Ovary (tissue), 9 donors: ENCODE measurements around the gene FIBCD1. TPM values are rescaled to one million over a fixed set of nuclear protein-coding genes. Genes with fewer than 3 reads are reported as not detected.

Experiments used
- DNase-seq, 5 donors: peaks; one replicate each; pipeline ENCODE4 v3.0.0-alpha.2; 2019 to 2020
- H3K27ac ChIP-seq, 2 donors: fragments of 200-600 bp; one replicate each; pipeline versions ENCODE4 v1.5.1 to v1.8.0; 2019 to 2022
- H3K27me3 ChIP-seq: fragments of 200-600 bp; one replicate; pipeline ENCODE4 v1.8.0; 2022
- H3K36me3 ChIP-seq: fragments of 200-600 bp; sonication (generic); one replicate; pipeline ENCODE4 v1.5.1; 2019
- H3K4me1 ChIP-seq: one replicate; pipeline ENCODE4 v1.8.1; 2013; ENCODE audit warnings: mild to moderate bottlenecking, moderate library complexity; ENCODE audit not compliant: insufficient read depth
- H3K4me3 ChIP-seq: fragments of 200-600 bp; sonication (generic); one replicate; pipeline ENCODE4 v1.5.1; 2017
- H3K9me3 ChIP-seq, 2 donors: fragments of 200-600 bp in 1 of 2; sonication (generic) in 1 of 2; one replicate each; pipeline versions ENCODE4 v1.5.1 to v1.8.1; 2013 to 2019; ENCODE audit warnings: mild to moderate bottlenecking in 1 of 2, moderate library complexity in 1 of 2
- EP300 ChIP-seq: sonication (generic); formaldehyde crosslinking; IDR thresholded peaks from one replicate; pipeline ENCODE4 v1.6.1; 2017; ENCODE audit warnings: antibody characterized with exemption
- POLR2A ChIP-seq: fragments of 450-650 bp; IDR thresholded peaks from one replicate; pipeline ENCODE4 v1.6.1; 2017; ENCODE audit warnings: antibody characterized with exemption, mild to moderate bottlenecking, moderate library complexity
- WGBS, 3 donors: extraction: QIAGEN DNeasy Blood & Tissue Kit in 1 of 3; methylation state at CpG; one replicate each; pipeline versions ENCODE4 v1.1.5 to v1.1.7; 2013 to 2017; 5-methylcytosine and 5-hydroxymethylcytosine counted together
- intact Hi-C, 4 donors: fragments of 100-400 bp; cut with DNase I; formaldehyde crosslinking; loops; one replicate each; pipeline versions ENCODE4 v1.11.0 to v1.15.1; 2022 to 2023
- polyA plus RNA-seq, 2 donors: library from polyadenylated mRNA; stranded (reverse); fragments of 200-250 nt in 1 of 2; fragments of 350-450 nt in 1 of 2; fragmentation: Illumina TruSeq in 1 of 2; extraction: RNeasy Lipid Tissue Mini Kit (QIAGEN cat#74804) in 1 of 2; gene quantifications; one replicate each; pipeline ENCODE4 v1.2.3, GENCODE V29; 2013 to 2014
- total RNA-seq, 7 donors: library from RNA; depleted of rRNA in 2 of 7; stranded (reverse); fragments of >200 nt in 2 of 7; fragmentation: NEBNext Ultra II Directional in 3 of 7; extraction: Animal tissue kit (Norgen Biotek cat#: 25700) in 3 of 7; gene quantifications; one replicate each; pipeline versions ENCODE4 v1.1.0 to v1.2.4, GENCODE V29; 2016 to 2023
- TF ChIP-seq, protein P1 (sequence below), 3 donors: fragments of 450-650 bp in 2 of 3; fragments of 200-600 bp in 1 of 3; IDR thresholded peaks; one replicate each; pipeline versions ENCODE4 v1.5.1 to v1.8.0; 2016 to 2022; ENCODE audit warnings: antibody characterized with exemption in 3 of 3, mild to moderate bottlenecking in 1 of 3
- donor health status: DM: no; HTN: no; CAD: no; lungs with moderate emphysema.
- donor health status: DM: no; HTN: no; CAD: no.
- donor health status: Bipolar disorder and iron deficiency.
- donor health status: DM: yes; HTN: yes; CAD: no.
- donor health status: DM: no; HTN: no; CAD: no.
- donor health status: DM: yes; HTN: yes; CAD: no.

The FIBCD1 gene
- total and polyA plus RNA-seq, 9 donors, result 0.06 to 0.45 (median 0.12) TPM; not detected in 3

- Histone ChIP-seq H3K9me3 (no peaks in the 10 kb centered on the region), H3K27ac (no peak overlapping the region), H3K36me3 (no peaks in the 10 kb centered on the region), H3K27me3 (no peaks in the 10 kb centered on the region), H3K4me1 (peaks cover 3% of the 10 kb centered on the region), H3K4me3 (no peak overlapping the region)
- intact Hi-C loops, result no loop called here
- TF ChIP-seq, protein P1, sequence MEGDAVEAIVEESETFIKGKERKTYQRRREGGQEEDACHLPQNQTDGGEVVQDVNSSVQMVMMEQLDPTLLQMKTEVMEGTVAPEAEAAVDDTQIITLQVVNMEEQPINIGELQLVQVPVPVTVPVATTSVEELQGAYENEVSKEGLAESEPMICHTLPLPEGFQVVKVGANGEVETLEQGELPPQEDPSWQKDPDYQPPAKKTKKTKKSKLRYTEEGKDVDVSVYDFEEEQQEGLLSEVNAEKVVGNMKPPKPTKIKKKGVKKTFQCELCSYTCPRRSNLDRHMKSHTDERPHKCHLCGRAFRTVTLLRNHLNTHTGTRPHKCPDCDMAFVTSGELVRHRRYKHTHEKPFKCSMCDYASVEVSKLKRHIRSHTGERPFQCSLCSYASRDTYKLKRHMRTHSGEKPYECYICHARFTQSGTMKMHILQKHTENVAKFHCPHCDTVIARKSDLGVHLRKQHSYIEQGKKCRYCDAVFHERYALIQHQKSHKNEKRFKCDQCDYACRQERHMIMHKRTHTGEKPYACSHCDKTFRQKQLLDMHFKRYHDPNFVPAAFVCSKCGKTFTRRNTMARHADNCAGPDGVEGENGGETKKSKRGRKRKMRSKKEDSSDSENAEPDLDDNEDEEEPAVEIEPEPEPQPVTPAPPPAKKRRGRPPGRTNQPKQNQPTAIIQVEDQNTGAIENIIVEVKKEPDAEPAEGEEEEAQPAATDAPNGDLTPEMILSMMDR (IDR thresholded peaks at IDR 0.05), result no peak
- TF ChIP-seq EP300, result no peak
- no peak for TF ChIP-seq POLR2A
- DNase-seq, result no peak
- WGBS, 3 donors, result 55 to 70% (median 60%) methylated on average over 25 to 29 of the region's 29 CpGs
Measured at GRCh38 chr9:130897848-130898551, 41.0 kb downstream of the FIBCD1 start.

- no peak for DNase-seq
- Histone ChIP-seq H3K4me3 (no peak overlapping the region), H3K27ac (no peak overlapping the region), H3K36me3 (no peaks in the 10 kb centered on the region), H3K9me3 (no peaks in the 10 kb centered on the region), H3K27me3 (no peaks in the 10 kb centered on the region), H3K4me1 (peaks cover 3% of the 10 kb centered on the region)
- TF ChIP-seq EP300 (no peak), POLR2A (no peak)
- TF ChIP-seq, protein P1 (IDR thresholded peaks at IDR 0.05), result no peak
- WGBS, 3 donors, result 70 to 74% (median 74%) methylated on average over 16 of the region's 16 CpGs
- intact Hi-C loops, result no loop called here
Measured at GRCh38 chr9:130897105-130897751, 41.8 kb downstream of the FIBCD1 start.

DNA sequence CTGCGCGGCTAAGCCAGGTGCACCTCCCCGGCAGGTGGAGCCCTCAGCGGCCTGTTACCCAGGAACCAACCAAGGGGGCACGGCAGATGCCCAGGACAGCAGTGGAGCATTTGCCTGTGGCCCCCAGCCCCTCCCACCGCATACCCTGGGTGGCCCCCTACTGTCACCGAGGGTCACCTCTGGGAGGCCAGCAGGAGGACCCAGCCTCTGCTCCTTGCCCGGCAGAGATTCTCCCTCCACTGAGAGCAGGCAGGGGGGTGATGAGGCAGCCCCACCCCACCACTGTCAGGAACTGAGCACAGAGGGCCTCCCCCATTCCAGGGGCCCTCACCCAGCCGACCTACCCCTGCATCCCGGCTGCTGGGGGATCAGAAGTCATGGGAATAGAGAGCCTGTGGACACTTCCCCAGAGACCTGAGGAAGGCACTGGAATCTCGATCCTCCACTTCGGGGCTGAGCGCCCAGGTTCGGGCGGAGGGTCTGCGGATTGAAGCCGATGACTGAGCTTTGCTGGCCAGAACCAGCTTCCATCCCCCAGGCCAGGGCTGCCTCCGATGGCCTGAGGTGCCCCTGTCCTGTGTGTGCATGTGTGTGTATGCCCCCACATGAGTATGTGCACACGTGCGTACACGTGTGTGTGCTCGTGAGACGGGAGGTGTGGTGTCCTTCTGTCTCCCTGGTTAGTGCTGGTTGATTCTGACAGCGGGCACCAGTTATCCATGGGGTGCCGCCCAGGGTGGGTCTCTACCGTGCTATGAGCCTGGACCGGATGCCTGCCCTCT is 42.6 kb downstream of the FIBCD1 start, which contains the start of gene QRFP:
QRFP (minus strand) TSS at position 580 of the 782 bp plus-strand sequence. CDS start 2,974 bp downstream, outside the sequence.
- no peak for DNase-seq
- H3K36me3 ChIP-seq, result no peaks in the 10 kb centered on the region
- intact Hi-C loops, result no loop called here
- TF ChIP-seq, protein P1 (IDR thresholded peaks at IDR 0.05), result no peak
- TF ChIP-seq EP300, result no peak
- TF ChIP-seq POLR2A, result no peak
- no peak within 1 kb of the TSS for H3K4me3 ChIP-seq
- 56 to 70% (median 62%) methylated on average over 25 to 27 of the region's 27 CpGs for WGBS, 3 donors
- no peaks in the 10 kb centered on the region for H3K9me3 ChIP-seq
- H3K4me1 ChIP-seq, result peaks cover 3% of the 10 kb centered on the region
- peak within 1 kb of the TSS in 1 of 2 donors; percentile 20 for H3K27ac ChIP-seq
- no peaks in the 10 kb centered on the region for H3K27me3 ChIP-seq

- Histone ChIP-seq H3K27ac (peak overlapping the region in 1 of 2 donors; percentile 20), H3K27me3 (no peaks in the 10 kb centered on the region), H3K36me3 (no peaks in the 10 kb centered on the region), H3K9me3 (no peaks in the 10 kb centered on the region), H3K4me3 (no peak overlapping the region), H3K4me1 (peaks cover 3% of the 10 kb centered on the region)
- DNase-seq, result no peak
- TF ChIP-seq, protein P1 (IDR thresholded peaks at IDR 0.05), result no peak
- no peak for TF ChIP-seq EP300
- TF ChIP-seq POLR2A, result no peak
- WGBS, 3 donors, result 43 to 55% (median 52%) methylated on average over 24 of the region's 24 CpGs
- intact Hi-C loops, result no loop called here
Measured at GRCh38 chr9:130895481-130896232, 43.4 kb downstream of the FIBCD1 start.
